NOMO-1 treated with DMSO at 0.1 percent for 48 hours (cell line): ENCODE data around the gene HOXA5.
A peak's percentile ranks its signal among the peaks of the same experiment; 100 is the strongest.

Source experiments
- DNase-seq: peaks from one replicate; lab custom pipeline; 2025; ENCODE audit not compliant: unreplicated experiment; lab: John Stamatoyannopoulos, UW

HOXA5 gene

DNA sequence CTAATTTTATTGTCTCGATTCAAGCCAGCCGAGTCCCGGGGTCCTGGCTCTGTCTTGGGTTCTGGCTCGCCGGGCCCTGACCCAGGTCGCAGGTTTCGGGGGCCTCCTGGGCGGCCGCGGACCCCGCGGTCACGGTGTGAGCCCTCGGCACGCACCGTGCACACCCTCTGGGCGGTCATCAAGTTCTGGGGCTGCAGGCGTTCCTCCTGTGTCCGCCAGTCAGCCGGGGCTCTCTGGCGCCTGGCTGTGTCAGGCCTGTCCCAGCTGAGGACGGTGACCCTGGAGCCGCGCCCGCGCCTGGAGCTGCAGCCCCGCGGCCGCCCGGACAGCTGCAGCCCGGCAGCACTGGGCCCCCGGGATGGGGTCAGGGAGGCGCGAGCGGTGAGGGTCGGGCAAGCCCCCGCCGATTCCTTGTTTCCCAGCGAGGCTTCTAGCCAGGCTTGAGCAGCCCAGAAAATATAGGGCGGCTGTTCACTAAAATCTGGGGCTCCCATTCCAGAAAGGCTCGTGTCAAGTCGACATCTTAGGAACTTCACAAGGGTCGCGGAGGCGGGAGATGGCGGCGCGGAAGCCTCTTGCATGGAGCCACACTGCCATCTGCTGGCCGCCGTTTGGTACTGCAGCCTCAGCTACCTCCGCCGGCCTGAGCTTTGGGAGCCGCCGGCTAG, 17.2 kb upstream of the HOXA5 start:
- peak; percentile 83 for DNase-seq

DNA sequence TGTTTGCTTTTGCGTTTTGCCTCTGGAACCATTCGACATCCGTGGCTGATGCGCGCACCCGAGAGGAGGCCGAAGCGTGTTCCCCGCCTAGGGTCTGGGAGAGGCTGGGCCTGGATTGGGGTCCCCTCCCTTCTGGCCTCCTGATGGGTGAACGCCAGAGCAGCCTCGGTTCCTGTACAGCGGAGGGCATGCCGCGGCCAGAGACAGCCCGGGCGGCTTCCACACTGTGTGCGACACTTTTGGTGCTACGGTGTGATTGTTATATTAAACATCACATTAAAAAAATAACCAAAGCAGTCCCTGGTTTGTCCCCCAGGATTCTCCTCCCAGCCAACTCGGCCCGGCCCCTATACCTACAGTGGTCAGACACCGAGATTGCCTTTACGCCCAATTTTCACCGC, 16.7 kb upstream of the HOXA5 start:
- DNase-seq: no peak

DNA sequence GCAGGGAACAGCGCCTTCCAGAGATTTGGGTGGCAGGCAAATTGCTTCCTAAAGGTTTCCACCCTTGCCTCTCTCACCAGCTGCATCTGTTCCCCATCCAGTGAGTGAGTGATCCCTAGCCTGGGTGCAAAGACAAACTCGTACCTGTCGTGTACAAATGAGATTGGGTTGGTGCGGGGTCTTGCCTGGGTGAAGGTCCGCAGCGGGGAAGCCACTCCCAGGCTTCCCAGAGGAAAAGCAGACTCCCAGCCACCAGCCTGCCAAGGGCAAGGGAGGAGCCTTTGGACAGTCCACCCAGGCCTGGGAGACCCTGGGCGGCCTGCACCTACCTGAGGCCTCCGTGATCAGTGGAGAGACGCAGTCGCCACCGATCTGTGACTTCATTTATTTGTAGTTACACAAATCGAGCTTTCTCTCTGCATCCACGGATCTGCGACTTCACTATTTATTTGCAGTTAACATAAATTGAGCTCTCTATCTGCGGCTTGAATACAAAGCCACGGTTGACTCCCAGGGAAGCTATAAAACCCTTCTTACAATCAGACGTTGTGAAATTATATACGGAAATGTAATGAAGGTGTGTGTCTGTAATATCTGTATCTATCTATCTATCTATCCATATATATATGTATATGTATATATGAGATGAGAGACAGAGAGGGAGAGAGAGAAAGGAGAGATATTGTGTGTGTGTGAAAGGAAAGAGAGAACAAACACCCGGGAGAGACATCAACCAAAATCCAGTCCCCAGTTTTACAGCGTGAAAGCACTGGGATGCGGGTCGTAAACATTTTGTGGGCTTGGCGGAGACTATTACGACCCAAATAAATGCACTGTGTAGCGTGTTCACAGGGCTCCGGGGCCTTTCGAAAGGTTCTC, 16.0 kb upstream of the HOXA5 start:
- DNase-seq: no peak

DNA sequence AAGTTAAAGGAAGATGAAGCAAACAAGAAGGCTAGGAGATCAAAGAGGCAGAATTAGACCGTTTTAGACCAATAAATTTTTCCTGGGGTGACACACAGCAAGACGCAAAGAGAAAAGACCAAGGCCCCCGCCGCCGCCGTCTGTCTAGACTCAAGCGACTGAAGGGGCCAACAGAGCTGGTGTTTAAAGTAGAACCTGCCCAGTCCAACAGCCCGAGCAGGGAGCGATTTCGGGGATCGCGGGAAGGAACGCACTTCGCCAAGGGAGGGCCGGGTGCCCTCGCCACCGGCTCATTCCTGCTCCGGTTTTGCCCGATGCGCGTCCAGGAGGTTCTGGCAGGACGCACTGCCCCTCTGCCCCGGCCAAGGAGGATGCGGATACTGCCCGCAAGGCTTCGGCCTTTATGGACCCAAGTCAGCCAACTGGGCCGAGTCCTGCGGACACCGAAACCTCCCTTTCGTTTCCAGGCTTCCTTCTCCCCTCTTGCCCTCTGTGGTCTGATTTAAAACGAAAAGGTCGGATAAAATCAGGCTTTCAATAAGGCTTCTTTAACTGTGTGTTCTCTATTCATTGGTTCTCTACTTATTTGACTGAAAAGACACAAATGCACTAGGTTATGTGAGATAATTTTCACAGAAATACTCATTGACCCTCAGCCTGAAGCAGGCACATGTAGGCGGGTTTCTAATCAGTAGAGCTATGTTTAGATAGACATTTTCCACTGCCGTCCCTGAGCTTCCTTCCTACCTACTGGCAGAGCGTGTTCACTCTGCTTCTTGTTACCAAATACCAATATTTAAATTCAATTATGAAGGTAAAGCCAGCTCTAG, 15.2 kb upstream of the HOXA5 start:
- peak; percentile 52 for DNase-seq

DNA sequence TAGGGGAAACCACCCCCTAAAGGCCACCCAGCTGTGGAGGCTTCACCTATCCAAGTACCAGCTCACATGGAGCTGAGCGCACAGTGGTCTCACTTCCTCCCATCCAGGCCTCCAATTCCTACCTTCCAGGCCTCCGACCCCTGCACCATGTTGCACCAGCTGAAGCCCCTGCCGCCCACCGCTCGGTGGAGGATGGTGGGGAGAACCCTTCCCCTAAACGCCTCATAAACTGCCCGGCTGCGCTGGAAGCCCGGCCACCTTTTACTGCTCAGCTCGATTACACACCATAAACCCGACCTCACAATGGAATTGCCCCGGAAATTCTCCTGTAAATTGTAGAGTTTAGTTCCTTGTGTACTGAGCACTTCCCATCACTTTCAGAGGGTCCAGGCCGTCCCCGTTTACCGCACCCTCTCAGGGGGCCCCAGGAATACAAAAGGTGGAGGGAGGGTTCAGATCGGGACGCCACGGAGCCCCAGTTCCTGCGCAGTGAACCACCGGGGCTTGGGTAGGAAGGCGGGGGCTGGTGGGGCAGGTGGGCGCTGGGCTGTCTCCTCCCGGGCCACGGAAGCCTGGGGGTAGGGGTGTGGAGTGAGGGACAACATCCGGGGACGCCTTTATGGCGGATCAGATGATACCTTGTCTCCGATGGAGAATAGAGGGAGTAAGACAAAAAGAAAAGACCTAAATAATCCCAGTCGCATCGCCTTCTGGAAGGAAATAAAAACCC, 14.4 kb upstream of the HOXA5 start:
- DNase-seq: no peak

DNA sequence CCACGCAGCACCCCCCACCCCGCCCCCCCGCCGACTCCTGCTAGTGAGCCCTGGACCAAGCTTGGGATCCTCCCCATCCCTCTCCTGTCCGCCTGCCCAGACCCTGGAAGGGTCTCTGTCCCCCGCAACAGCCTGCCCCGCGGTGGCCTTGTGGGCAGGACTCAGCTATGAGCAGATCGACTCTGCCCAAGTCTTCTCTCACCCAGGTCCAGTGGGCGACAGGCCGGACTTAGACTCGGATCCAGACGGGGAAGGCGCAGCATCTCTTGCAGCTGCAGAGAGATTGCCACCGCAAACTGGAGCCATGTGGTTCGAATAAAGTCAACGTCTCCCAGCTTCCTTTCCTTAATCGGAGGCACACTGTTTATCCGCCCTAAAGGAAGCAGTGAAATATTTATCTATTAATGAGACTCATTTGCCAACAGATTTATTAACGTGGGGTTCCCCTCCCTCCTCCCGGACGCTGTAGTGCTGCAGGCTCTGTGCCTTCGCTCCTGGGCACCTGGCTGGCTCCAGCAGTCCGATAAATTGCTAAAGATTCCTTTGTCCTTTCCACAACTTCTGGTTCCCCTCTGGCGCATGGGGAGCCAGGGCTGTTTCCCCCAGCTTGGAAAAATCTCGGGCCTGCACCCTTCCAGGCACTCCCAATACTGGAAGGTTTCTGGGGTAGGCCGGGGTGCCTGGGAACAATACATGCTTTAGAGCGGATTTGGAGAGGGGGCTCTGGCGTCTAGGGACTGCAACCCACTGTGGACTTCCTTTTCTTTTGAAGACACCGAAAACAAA, 13.6 kb upstream of the HOXA5 start:
- no peak for DNase-seq

DNA sequence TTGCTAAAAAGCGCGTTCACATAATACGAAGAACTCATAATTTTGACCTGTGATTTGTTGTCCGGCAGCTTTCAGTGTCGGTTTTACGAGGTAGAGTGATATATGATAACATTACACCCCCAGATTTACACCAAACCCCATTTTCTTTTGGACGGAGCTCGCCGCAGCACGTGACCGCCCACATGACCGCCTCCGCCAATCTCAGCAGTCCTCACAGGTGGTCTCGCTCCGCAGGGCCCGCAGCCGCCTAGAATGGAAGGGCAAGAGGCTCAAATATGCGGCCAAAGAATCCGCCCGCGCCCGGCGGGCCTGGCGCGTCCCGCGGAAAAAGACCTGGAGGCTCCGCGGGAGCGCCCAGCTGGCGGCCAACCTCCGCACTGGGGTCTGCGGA, 13.0 kb upstream of the HOXA5 start, which contains the start of gene HOXA7:
Gene HOXA7 (minus strand): TSS at position 168 of the 391 bp plus-strand sequence. CDS start 130 bp downstream, at position 38.
- DNase-seq: peak; percentile 75

DNA sequence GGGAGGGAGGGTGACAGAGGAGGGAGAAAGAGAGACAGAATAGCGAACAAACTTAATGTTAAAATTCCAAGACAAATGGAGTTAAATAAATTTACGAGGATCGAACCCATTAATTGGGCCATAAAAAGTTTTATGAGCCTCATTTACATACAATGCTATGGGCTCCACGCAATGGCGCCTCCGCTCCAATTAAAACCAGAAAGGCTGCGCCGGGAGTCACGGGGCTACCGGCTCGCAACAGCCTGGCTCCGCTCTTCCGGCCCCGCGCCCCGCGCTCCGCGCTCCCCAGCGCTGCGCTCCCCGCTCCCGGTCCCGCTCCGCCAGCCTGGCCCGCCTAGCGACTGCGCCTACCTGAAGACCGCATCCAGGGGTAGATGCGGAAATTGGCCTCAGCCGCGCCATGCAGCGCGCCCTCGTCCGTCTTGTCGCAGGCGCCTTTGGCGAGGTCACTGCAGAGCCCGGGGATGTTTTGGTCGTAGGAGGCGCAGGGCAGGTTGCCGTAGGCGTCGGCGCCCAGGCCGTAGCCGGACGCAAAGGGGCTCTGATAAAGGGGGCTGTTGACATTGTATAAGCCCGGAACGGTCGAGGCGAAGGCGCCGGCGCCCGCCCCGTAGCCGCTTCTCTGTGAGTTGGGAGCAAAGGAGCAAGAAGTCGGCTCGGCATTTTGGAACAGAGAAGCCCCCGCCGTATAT, 12.5 kb upstream of the HOXA5 start:
- no peak for DNase-seq

DNA sequence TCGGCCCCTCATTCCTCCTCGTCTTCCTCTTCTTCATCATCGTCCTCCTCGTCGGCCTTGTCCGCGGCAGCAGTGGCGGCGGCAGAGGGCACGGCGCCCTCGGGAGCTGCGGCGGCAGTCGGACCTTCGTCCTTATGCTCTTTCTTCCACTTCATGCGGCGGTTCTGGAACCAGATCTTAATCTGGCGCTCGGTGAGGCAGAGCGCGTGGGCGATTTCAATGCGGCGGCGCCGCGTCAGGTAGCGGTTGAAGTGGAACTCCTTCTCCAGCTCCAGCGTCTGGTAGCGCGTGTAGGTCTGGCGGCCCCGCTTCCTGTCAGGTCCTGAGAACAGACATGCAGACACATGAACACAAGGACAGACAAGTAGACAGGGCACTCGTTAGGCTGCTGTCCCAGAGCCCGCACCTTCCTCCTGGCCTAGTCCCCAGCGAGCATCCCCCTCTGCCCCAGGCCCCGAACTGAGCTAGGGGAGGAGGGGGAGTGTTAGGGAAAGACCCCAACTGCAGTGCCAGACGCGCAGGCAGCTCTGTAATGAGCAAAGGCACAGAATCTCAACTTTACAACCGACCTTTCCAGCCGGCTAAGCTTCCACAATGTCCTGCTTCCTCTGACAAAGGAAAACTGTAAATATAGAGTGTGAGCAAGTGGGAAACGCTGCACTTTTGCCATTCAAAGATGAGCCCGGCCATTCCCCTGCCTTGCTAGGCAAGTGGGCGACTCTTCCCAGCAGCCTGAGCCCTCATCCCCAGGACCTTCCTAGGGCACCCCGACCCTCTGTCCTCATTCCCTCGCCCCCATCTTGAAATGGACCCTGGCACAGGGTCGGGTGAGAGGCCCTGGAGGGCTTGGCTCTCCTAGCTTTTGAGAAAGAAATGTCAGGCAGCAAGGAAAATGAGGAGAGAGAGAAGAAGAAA, 11.7 kb upstream of the HOXA5 start:
- no peak for DNase-seq

DNA sequence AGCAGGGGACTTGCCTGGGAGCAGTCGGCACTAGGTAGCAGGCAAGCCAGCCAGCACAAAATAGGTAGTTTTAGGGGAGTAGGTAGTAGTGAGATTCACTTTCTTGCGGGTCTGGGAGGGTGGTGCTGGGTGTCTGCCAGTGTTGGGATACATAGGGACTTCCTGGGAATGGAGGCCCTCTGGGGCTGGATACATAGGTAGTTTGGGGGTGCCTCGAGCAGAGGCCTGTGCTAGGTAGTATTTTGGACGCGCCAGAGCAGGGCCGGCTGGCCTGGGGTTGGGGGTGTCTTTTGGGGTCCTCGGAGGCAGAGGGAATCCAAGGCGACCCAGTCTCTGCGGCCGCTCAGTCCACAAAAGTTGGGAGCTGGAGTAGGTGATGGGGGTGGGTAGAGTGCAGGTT, 10.9 kb upstream of the HOXA5 start:
- DNase-seq: no peak

DNA sequence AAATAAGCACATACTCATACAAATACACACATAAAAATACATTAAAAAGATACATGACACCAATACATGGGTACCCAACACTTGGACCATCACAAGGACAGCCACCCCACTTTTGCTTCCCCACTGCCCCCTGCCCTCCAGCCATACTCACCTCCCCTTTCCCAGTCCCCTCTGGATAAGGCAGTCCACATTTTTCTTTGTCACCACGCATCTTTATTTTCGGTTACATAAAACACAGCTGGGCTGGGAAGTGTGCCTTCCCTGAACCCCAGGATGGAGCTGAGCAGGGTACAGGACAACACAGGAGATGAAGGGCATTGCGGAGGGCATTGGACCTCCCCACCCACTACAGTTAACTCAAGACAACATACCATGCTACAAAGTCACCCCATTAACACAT, 10.0 kb upstream of the HOXA5 start:
- DNase-seq: no peak

DNA sequence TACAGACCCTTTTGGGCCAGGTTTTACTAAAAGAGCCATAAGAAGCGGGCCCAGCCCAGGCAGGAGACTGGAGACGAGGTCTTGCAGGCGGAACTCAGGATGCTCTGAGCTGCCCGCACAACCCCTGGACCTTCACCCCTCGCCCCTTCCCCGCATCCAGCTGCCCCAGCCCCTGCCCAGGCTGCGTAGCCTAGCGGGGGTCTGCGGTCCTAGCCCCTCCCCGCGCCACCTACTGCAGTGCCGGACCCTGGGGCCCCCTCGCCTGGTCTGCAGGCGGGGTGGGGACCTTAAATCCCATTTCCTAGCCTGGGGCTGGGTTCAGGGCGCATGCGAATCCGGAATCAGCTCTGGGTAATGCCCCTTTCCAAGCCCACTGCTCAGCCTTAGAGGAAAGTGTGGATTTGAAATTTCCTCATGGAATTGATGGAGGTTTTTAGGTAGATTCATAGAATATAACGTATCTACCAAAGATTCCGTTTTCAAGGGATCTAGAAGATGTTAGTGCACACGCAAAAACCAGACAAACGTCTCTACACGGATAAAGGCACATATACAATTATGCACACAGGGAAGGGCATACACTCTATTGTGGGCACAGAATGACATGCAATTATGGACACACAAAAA, 9.4 kb upstream of the HOXA5 start:
- DNase-seq: no peak

DNA sequence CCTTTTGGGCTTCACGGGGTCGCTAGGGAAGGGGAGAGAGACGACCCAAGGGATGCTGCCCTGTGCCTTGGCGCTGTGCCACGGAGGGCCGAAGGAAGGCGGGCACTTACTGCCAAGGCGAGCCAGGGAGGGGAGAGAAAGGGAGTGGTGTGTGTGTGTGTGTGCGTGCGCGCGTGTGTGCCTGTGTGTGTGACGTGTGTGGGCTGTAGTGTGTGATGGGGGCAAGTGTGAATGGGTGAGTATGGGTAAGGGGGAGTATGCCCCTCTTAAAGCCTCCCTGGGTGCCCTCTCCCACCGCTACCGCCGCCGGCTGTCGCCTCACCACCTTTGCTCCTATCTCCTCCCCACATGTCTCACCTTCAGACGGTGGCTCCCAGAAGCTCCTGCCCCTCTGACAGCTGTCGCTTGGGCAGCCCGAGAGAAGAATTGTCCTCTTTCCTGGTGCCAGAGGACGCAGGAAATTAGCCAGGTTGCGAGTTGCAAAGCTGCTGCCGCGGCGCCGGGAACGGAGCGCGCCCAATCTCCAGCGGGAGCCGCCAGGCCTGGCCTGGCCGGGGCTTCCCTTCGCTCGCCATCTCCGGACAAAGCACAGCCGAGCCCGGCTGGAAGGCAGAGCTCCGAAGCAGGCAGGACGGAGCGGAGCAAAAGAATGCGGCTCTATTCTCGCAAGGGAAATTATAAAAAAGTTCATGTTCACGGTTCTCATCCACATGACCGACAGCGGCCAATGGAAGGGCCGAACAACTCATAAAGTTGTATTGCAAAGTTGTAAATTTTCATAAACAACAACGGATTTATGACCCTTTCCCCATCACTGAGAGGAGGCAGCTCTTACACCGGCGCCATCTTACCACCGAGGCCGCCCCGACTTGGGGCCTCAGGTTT, 8.7 kb upstream of the HOXA5 start, which contains the start of gene HOXA3:
Gene HOXA3 (minus strand): TSS at position 653 of the 885 bp plus-strand sequence. CDS start 41,943 bp downstream, outside the sequence.
- DNase-seq: peak; percentile 87

DNA sequence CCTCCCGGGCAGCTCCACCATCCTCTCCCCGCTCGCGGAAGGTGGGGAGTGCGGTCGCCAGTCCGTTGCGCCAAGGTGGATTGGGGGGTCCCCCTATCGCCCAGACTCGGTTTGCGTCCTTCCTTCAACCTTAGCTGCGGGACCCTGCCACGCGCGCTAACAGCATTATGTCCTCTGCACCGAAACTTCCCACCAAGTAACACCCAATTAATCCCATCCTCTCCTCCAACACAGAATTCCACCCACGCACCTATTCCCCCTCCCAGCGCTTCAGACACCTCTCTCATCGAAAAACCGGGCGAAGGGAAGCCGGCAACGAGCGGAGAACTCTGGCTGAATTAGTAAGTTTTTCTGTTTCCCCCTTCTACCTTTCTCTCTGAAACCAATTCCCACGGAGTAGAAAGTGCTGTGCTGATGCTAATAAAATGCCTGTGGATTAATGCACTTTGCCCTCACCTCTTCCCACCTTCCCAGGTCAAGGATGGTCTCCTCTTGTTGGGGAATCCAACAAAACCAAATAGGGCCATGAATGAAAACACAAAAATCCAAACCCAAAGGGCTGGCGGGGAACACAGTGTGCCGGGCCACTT, 8.0 kb upstream of the HOXA5 start:
- DNase-seq: no peak

DNA sequence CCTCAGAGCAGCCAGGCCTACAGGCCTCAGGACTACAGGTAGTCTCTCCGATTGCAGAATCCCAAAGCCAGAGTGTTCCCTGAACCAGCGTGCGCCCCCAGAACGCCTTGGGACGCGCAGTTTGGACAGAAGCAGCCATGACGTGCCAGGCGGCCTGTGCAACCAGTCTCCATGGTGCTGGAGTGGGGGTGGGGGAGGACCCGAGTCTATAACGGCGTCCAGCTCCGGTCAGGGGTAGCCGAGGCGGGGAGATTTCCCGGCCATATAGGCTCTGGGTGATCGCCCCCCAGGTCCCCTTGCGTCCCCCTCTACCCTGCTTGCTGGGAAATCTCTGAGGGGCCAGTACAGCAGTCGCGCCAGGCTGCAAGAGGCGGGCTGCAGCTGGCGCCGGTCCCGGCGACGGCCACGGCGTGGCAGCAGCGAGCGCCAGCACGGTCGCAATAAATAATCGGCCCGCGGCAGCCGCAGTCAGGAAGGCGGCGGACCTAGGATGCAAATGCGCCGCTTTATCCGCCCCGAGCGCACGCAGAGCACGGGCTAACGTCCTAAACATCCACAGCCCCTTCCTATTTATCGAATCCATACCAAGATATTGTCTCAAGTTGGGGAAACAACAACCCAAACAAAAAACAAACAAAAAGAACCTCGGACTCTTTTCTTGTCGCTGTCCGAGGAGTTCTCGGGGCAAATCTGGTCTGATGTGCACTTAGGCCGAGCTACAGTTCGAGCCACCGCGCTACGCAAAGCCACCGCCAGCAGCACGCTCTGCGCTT, 7.3 kb upstream of the HOXA5 start:
- DNase-seq: peak; percentile 59
